B cell (primary cell): ENCODE results near the gene PRLR. TPM values are rescaled to one million over a fixed set of nuclear protein-coding genes. Genes with fewer than 3 reads are reported as not detected.

Experiments
- ATAC-seq: fragments of 200-7000 bp; cut with Tn5 transposase; one replicate; pipeline ENCODE4 v1.10.0; 2021; ENCODE audit warnings: low read depth, mild to moderate bottlenecking, moderate number of reproducible peaks, moderate library complexity
- CTCF ChIA-PET: fragments of 350-600 bp; sonication (Branson Sonifier 250); formaldehyde crosslinking; loops from one replicate; lab custom pipeline; 2021; ENCODE audit warnings: antibody characterized with exemption, inconsistent platforms; lab: Charles Lee
- POLR2A ChIA-PET: fragments of 350-600 bp; sonication (Branson Sonifier 250); formaldehyde crosslinking; loops from one replicate; lab custom pipeline; 2021; ENCODE audit warnings: antibody characterized with exemption; lab: Charles Lee
- DNase-seq: peaks from one replicate; pipeline ENCODE4 v3.0.0; 2013
- H2AFZ ChIP-seq: 2 replicates; pipeline ENCODE4 v1.6.1; 2012; ENCODE audit warnings: mild to moderate bottlenecking, low read depth, low read length; ENCODE audit not compliant: insufficient read depth, poor library complexity, severe bottlenecking
- H3K27ac ChIP-seq, 2 donors: 1 replicate in 1 of 2; 2 replicates in 1 of 2; pipeline ENCODE4 v1.5.1; 2012 to 2013; ENCODE audit warnings: low read length in 2 of 2, mild to moderate bottlenecking in 2 of 2, moderate library complexity in 1 of 2
- H3K27me3 ChIP-seq, 4 experiments: fragments of 200-600 bp in 1 of 4; sonication (generic) in 1 of 4; replicated peaks in 1 of 4; 1 replicate in 2 of 4; 2 replicates in 2 of 4; pipeline versions ENCODE4 v1.6.1 to v1.7.0; 2013 to 2016; ENCODE audit warnings: low read length in 3 of 4, mild to moderate bottlenecking in 2 of 4, mixed read lengths in 1 of 4, moderate library complexity in 1 of 4; ENCODE audit not compliant: insufficient read depth in 4 of 4, control insufficient read depth in 3 of 4; ENCODE audit errors: control extremely low read depth in 1 of 4
- H3K36me3 ChIP-seq, 2 experiments: replicated peaks in 1 of 2; 1 replicate in 1 of 2; 2 replicates in 1 of 2; pipeline versions ENCODE4 v1.6.1 to v1.7.1; 2013; ENCODE audit warnings: low read length in 1 of 2; ENCODE audit not compliant: insufficient read depth in 2 of 2, control insufficient read depth in 1 of 2; ENCODE audit errors: control extremely low read depth in 1 of 2, extremely low read depth in 1 of 2
- H3K4me1 ChIP-seq, 2 donors: fragments of 200-600 bp in 1 of 2; sonication (generic) in 1 of 2; 1 replicate in 1 of 2; 2 replicates in 1 of 2; pipeline versions ENCODE4 v1.5.1 to v1.6.1; 2013 to 2017; ENCODE audit warnings: low read length in 2 of 2; ENCODE audit not compliant: control insufficient read depth in 2 of 2, insufficient read depth in 2 of 2
- H3K4me2 ChIP-seq: replicated peaks from 2 replicates; pipeline ENCODE3; 2012; ENCODE audit warnings: mild to moderate bottlenecking, low read depth, low read length; ENCODE audit not compliant: poor library complexity, severe bottlenecking
- H3K4me3 ChIP-seq, 5 experiments: fragments of 200-600 bp in 1 of 5; sonication (generic) in 1 of 5; 1 replicate in 3 of 5; 2 replicates in 2 of 5; pipeline versions ENCODE4 v1.5.1 to v1.7.0; 2011 to 2016; ENCODE audit warnings: low read length in 4 of 5, mild to moderate bottlenecking in 4 of 5, low read depth in 2 of 5, control low read depth in 1 of 5, moderate library complexity in 1 of 5; ENCODE audit not compliant: insufficient read depth in 1 of 5; ENCODE audit errors: control extremely low read depth in 1 of 5, extremely low read depth in 1 of 5
- H3K79me2 ChIP-seq: fragments of 200-600 bp; sonication (generic); one replicate; pipeline ENCODE4 v1.6.0; 2016; ENCODE audit warnings: low read length; ENCODE audit not compliant: control insufficient read depth, insufficient read depth
- H3K9ac ChIP-seq: fragments of 200-600 bp; sonication (generic); 2 replicates; pipeline ENCODE4 v1.6.1; 2017; ENCODE audit warnings: mild to moderate bottlenecking, low read length, moderate library complexity
- H3K9me3 ChIP-seq, 3 donors: one replicate each; pipeline versions ENCODE4 v1.6.1 to v1.7.1; 2013; ENCODE audit warnings: low read length in 2 of 3; ENCODE audit not compliant: control insufficient read depth in 2 of 3, insufficient read depth in 1 of 3; ENCODE audit errors: control extremely low read depth in 1 of 3
- H4K20me1 ChIP-seq: 2 replicates; pipeline ENCODE4 v1.6.0; 2012; ENCODE audit warnings: mild to moderate bottlenecking, low read length; ENCODE audit not compliant: insufficient read depth, control insufficient read depth, poor library complexity, severe bottlenecking
- H3K27ac Mint-ChIP-seq: one replicate; pipeline ENCODE4 v1.8.0; 2021; ENCODE audit warnings: mixed read lengths
- H3K27me3 Mint-ChIP-seq: one replicate; pipeline ENCODE4 v1.8.0; 2021; ENCODE audit warnings: mixed read lengths
- H3K4me1 Mint-ChIP-seq: one replicate; pipeline ENCODE4 v1.8.0; 2021; ENCODE audit warnings: mixed read lengths
- H3K4me3 Mint-ChIP-seq: one replicate; pipeline ENCODE4 v1.8.0; 2021; ENCODE audit warnings: mixed read lengths
- H3K9me3 Mint-ChIP-seq: one replicate; pipeline ENCODE4 v1.8.0; 2022; ENCODE audit warnings: mixed read lengths; ENCODE audit not compliant: insufficient read depth
- CTCF ChIP-seq: fragments of 200-600 bp; IDR thresholded peaks from one replicate; pipeline ENCODE4 v1.8.0; 2022; ENCODE audit warnings: antibody characterized with exemption, mild to moderate bottlenecking
- EZH2 ChIP-seq: IDR thresholded peaks from 2 replicates; pipeline ENCODE4 v1.6.1; 2012; ENCODE audit warnings: borderline replicate concordance, low read depth, mild to moderate bottlenecking, moderate library complexity, low read length; ENCODE audit not compliant: insufficient read depth, poor library complexity, severe bottlenecking
- WGBS: methylation state at CpG from one replicate; pipeline ENCODE4 v1.1.5; 2013; ENCODE audit warnings: missing lambda C conversion rate; ENCODE audit not compliant: insufficient coverage; 5-methylcytosine and 5-hydroxymethylcytosine counted together
- intact Hi-C: fragments of 100-400 bp; cut with micrococcal nuclease; formaldehyde crosslinking; loops from one replicate; pipeline ENCODE4 v1.10.0; 2022
- polyA plus RNA-seq: library from polyadenylated mRNA; depleted of rRNA; stranded (reverse); fragments of >200 nt; gene quantifications from 2 replicates; pipeline ENCODE4 v1.2.3, GENCODE V29; 2012
- total RNA-seq, 2 donors: library from RNA; stranded (reverse); fragments of 120-200 nt in 1 of 2; gene quantifications; 1 replicate in 1 of 2; 2 replicates in 1 of 2; pipeline versions ENCODE4 v1.2.3 to v1.2.4, GENCODE V29; 2013 to 2022

Gene PRLR
- total and polyA plus RNA-seq, 2 donors (not counting 1 experiment from before 2014, with no cell fraction given): 0.39 TPM; not detected in 1

- DNase-seq: no peak
- H3K27me3 Mint-ChIP-seq: no peaks in the 10 kb centered on the region
- Histone ChIP-seq H3K27me3 (no peaks in the 10 kb centered on the region), H3K9me3 (peaks cover 0 to 10% (median 1%) of the 10 kb centered on the region in 3 donors), H3K36me3 (no peaks in the 10 kb centered on the region), H3K27ac (no peak overlapping the region), H3K79me2 (no peaks in the 10 kb centered on the region), H4K20me1 (no peaks in the 10 kb centered on the region), H3K4me1 (no peaks in the 10 kb centered on the region), H3K9ac (no peak overlapping the region), H2AFZ (no peak overlapping the region), H3K4me3 (no peak overlapping the region), H3K4me2 (no peak overlapping the region)
- no peak for ATAC-seq
- intact Hi-C loops: no loop called here
- no CpG with 5 or more reads among the region's 3 CpGs for WGBS
- no peaks in the 10 kb centered on the region for H3K4me1 Mint-ChIP-seq
- CTCF ChIA-PET: no interaction called here
- peaks cover 14% of the 10 kb centered on the region for H3K9me3 Mint-ChIP-seq
- H3K4me3 Mint-ChIP-seq: no peak overlapping the region
- TF ChIP-seq EZH2 (no peak), CTCF (no peak)
- POLR2A ChIA-PET: no interaction called here
- H3K27ac Mint-ChIP-seq: no peak overlapping the region
Measured at GRCh38 chr5:35253582-35253981, 23.3 kb upstream of the PRLR start.

- no peaks in the 10 kb centered on the region for H4K20me1 ChIP-seq
- Mint-ChIP-seq H3K4me3 (no peak overlapping the region), H3K27me3 (no peaks in the 10 kb centered on the region), H3K9me3 (peaks cover 14% of the 10 kb centered on the region), H3K27ac (no peak overlapping the region), H3K4me1 (no peaks in the 10 kb centered on the region)
- H3K4me2 ChIP-seq: no peak overlapping the region
- 96% methylated on average over 2 of the region's 2 CpGs for WGBS
- no peaks in the 10 kb centered on the region for H3K27me3 ChIP-seq
- H3K4me3 ChIP-seq: no peak overlapping the region
- no peak for DNase-seq
- H3K27ac ChIP-seq: no peak overlapping the region
- H3K4me1 ChIP-seq: no peaks in the 10 kb centered on the region
- no peaks in the 10 kb centered on the region for H3K36me3 ChIP-seq
- H3K9me3 ChIP-seq: peaks cover 0 to 10% (median 1%) of the 10 kb centered on the region in 3 donors
- TF ChIP-seq EZH2 (no peak), CTCF (no peak)
- H3K79me2 ChIP-seq: no peaks in the 10 kb centered on the region
- intact Hi-C loops: no loop called here
- POLR2A ChIA-PET: no interaction called here
- no peak for ATAC-seq
- H3K9ac ChIP-seq: no peak overlapping the region
- no peak overlapping the region for H2AFZ ChIP-seq
- CTCF ChIA-PET: no interaction called here
Measured at GRCh38 chr5:35252963-35253362, 22.7 kb upstream of the PRLR start.
